ENCODE results near the gene SNX13. TPM values are rescaled to one million over a fixed set of nuclear protein-coding genes. Genes with fewer than 3 reads are reported as not detected.

SNX13 gene
- total RNA-seq, 1 experiment from 2014 or later = 29.0 TPM

DNA sequence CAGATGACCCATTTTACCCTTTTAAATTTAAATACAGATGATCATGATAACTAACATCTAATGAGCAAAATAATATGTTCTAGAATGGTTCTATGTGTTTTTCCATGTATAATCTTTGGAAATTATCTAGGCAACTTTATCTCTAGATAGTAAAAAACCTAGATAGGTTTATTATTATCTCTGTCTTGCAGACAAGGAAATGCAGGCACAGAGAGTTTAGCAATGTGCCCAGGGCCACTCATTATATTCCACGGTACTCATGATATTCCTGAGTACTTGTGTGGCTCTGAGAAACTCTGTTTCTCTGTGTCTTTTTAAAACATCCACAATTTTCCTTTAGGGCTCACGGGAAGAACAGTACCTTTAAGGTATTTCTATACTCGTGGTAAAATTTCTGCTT lies 26.4 kb upstream of the SNX13 start:
- Histone ChIP-seq H3K18ac (ENCODE audit: insufficient read length, low read depth, low read length) (no peak overlapping the region), H4K20me1 (ENCODE audit: control insufficient read depth, insufficient read depth, insufficient read length) (no peaks in the 10 kb centered on the region), H3K4me2 (ENCODE audit: insufficient read depth, insufficient read length, low read length) (no peak overlapping the region), H3K23me2 (ENCODE audit: insufficient read length, low read depth, low read length, poor library complexity, severe bottlenecking) (no peaks in the 10 kb centered on the region), H3K27me3 (ENCODE audit: insufficient read depth, low read length) (no peaks in the 10 kb centered on the region), H2AFZ (ENCODE audit: low read length) (no peak overlapping the region), H4K5ac (ENCODE audit: insufficient read length, low read depth, low read length) (no peak overlapping the region), H2BK5ac (ENCODE audit: insufficient read length, low read length) (no peak overlapping the region), H3K4me1 (ENCODE audit: insufficient read depth, low read length) (no peaks in the 10 kb centered on the region), H4K8ac (replicated peaks; ENCODE audit: insufficient read length, low read depth, low read length) (no peak overlapping the region), H3K4ac (ENCODE audit: low read depth, low read length) (no peak overlapping the region), H3K27ac (ENCODE audit: insufficient read length, low read depth, low read length) (no peak overlapping the region), H2BK120ac (ENCODE audit: low read depth, low read length, poor library complexity, severe bottlenecking) (no peak overlapping the region), H2AK5ac (ENCODE audit: insufficient read length, low read length) (no peak overlapping the region), H2BK20ac (ENCODE audit: low read depth, low read length, poor library complexity, severe bottlenecking) (no peak overlapping the region), H3T11ph (ENCODE audit: low read length) (no peak overlapping the region), H3K56ac (ENCODE audit: insufficient read length, low read depth, low read length) (no peak overlapping the region), H2BK15ac (ENCODE audit: low read depth, low read length) (no peak overlapping the region), H4K91ac (ENCODE audit: insufficient read length, low read depth, low read length) (no peak overlapping the region), H3K9ac (ENCODE audit: extremely low read depth, insufficient read length, low read length) (no peak overlapping the region), H2BK12ac (ENCODE audit: insufficient read length, low read depth, low read length) (no peak overlapping the region), H3K79me2 (ENCODE audit: insufficient read depth, low read length) (no peaks in the 10 kb centered on the region), H3K9me3 (ENCODE audit: control insufficient read depth, low read depth, low read length) (no peaks in the 10 kb centered on the region), H3K14ac (ENCODE audit: insufficient read depth, low read length) (no peak overlapping the region), H3K79me1 (ENCODE audit: insufficient read depth, low read depth, low read length, poor library complexity, severe bottlenecking) (no peaks in the 10 kb centered on the region), H3K23ac (ENCODE audit: insufficient read length, low read depth, low read length) (no peak overlapping the region)
- TF ChIP-seq, protein P1, sequence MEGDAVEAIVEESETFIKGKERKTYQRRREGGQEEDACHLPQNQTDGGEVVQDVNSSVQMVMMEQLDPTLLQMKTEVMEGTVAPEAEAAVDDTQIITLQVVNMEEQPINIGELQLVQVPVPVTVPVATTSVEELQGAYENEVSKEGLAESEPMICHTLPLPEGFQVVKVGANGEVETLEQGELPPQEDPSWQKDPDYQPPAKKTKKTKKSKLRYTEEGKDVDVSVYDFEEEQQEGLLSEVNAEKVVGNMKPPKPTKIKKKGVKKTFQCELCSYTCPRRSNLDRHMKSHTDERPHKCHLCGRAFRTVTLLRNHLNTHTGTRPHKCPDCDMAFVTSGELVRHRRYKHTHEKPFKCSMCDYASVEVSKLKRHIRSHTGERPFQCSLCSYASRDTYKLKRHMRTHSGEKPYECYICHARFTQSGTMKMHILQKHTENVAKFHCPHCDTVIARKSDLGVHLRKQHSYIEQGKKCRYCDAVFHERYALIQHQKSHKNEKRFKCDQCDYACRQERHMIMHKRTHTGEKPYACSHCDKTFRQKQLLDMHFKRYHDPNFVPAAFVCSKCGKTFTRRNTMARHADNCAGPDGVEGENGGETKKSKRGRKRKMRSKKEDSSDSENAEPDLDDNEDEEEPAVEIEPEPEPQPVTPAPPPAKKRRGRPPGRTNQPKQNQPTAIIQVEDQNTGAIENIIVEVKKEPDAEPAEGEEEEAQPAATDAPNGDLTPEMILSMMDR (conservative IDR thresholded peaks at IDR 0.05) = no peak
- Mint-ChIP-seq H3K4me3 (no peak overlapping the region), H3K27ac (no peak overlapping the region), H3K27me3 (ENCODE audit: low read depth) (no peaks in the 10 kb centered on the region), H3K9me3 (no peaks in the 10 kb centered on the region), H3K36me3 (ENCODE audit: insufficient read depth in 1 of 3, low read depth in 3 of 3) (no peaks in the 10 kb centered on the region), H3K4me1 (no peaks in the 10 kb centered on the region)
- WGBS (ENCODE audit: extremely low coverage, insufficient read length, low lambda C conversion rate) = no CpG with 5 or more reads among the region's 3 CpGs
- DNase-seq = no peak
